ENCODE data around the gene SAMHD1. TPM values are rescaled to one million over a fixed set of nuclear protein-coding genes. Genes with fewer than 3 reads are reported as not detected.
A peak's percentile ranks its signal among the peaks of the same experiment; 100 is the strongest.

The SAMHD1 gene
- total and polyA plus RNA-seq, 2 of the 13 experiments (the other 11 are each of a cell fraction or from before 2014, with no cell fraction given): 16.9 to 43.5 TPM

DNA sequence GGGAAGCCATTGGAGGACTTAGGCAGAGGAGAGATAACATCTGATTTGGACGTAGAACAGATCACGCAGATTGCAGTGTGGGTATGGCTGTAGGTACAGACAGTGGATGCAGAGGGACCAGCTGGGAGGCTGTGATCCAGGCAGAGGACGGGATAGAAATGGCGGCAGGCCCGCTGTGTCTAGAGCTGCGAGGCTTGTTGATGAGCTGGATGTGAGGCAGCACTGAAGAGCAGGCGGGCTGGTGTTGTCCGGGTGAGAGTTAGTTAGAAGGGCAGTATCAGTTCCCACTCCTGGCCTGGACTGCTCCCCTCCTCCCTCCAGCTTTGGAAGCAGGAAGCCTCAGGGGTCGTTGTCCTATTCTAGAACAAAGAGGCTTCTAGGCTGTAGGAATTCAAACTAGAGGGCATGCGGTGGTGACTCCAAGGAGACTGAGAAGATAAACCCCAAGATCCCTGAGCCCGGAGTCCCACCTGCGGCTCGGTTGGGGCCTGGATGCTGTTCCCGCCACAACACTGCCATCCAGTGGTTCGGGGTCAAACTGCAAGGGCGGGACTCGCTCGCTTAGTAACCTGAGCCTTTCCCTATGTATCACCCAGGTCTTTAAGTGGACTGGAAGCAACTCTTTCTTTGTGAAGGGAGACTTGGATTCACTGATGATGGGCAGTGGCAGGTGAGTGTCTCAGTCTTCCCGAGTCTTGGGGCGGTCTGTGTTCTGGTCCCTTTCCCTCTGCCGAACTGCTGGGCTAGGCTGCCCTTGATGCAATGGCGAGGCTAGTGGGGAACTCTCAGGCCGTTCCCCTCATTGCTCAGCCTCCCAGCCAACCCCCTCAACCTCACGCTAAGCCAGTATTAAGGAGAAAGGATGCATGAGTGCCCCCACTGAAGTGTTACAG lies 64.4 kb downstream of the SAMHD1 start (continued):
- TF ChIP-seq, protein P1, sequence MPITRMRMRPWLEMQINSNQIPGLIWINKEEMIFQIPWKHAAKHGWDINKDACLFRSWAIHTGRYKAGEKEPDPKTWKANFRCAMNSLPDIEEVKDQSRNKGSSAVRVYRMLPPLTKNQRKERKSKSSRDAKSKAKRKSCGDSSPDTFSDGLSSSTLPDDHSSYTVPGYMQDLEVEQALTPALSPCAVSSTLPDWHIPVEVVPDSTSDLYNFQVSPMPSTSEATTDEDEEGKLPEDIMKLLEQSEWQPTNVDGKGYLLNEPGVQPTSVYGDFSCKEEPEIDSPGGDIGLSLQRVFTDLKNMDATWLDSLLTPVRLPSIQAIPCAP (CRISPR knock-in tag; IDR thresholded peaks at IDR 0.05; ENCODE audit: low read depth): no peak
- TF ChIP-seq ZEB1 (IDR thresholded peaks at IDR 0.05; ENCODE audit: insufficient replicate concordance, low read depth): no peak
- TF ChIP-seq ZNF562 (CRISPR knock-in tag; IDR thresholded peaks at IDR 0.05; ENCODE audit: borderline replicate concordance): no peak
- peak; percentile 34; the same call in 1 of the 2 replicates for TF ChIP-seq MYC (CRISPR knock-in tag; IDR thresholded peaks at IDR 0.05; ENCODE audit: borderline replicate concordance)
- no peak for TF ChIP-seq MTF1 (CRISPR knock-in tag; IDR thresholded peaks at IDR 0.05)
- TF ChIP-seq CENPX (CRISPR knock-in tag; IDR thresholded peaks at IDR 0.05): no peak
- no peak for TF ChIP-seq ZNF577 (CRISPR knock-in tag; IDR thresholded peaks at IDR 0.05; ENCODE audit: borderline replicate concordance, low read depth)
- 0 out of 2 replicates have a peak, but pooled peaks have one; percentile 4 for TF ChIP-seq ZNF629 (CRISPR knock-in tag; conservative IDR thresholded peaks at IDR 0.05)
- no peak for TF ChIP-seq TBP (CRISPR knock-in tag; IDR thresholded peaks at IDR 0.05)
- peak; percentile 83; the same call in 1 of the 2 replicates for TF ChIP-seq ZNF598 (CRISPR knock-in tag; IDR thresholded peaks at IDR 0.05; ENCODE audit: borderline replicate concordance)
- no peak for TF ChIP-seq ZNF878 (CRISPR knock-in tag; IDR thresholded peaks at IDR 0.05)
- TF ChIP-seq SRF (IDR thresholded peaks at IDR 0.05; ENCODE audit: low read depth, low read length): no peak; the same call in 1 of the 2 replicates
- TF ChIP-seq ZNF616 (CRISPR knock-in tag; IDR thresholded peaks at IDR 0.05; ENCODE audit: low read depth): peak; percentile 72; the same call in 1 of the 2 replicates
- peak; percentile 42; the same call in 1 of the 2 replicates for TF ChIP-seq ZNF777 (CRISPR knock-in tag; IDR thresholded peaks at IDR 0.05)
- TF ChIP-seq FOXA1 (IDR thresholded peaks at IDR 0.05): no peak
- TF ChIP-seq FOXA1 (CRISPR knock-in tag; IDR thresholded peaks at IDR 0.05): no peak
- TF ChIP-seq, protein P2, sequence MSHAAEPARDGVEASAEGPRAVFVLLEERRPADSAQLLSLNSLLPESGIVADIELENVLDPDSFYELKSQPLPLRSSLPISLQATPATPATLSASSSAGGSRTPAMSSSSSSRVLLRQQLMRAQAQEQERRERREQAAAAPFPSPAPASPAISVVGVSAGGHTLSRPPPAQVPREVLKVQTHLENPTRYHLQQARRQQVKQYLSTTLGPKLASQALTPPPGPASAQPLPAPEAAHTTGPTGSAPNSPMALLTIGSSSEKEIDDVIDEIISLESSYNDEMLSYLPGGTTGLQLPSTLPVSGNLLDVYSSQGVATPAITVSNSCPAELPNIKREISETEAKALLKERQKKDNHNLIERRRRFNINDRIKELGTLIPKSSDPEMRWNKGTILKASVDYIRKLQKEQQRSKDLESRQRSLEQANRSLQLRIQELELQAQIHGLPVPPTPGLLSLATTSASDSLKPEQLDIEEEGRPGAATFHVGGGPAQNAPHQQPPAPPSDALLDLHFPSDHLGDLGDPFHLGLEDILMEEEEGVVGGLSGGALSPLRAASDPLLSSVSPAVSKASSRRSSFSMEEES (CRISPR knock-in tag; IDR thresholded peaks at IDR 0.05): no peak
- no peak for TF ChIP-seq ZNF33A (CRISPR knock-in tag; IDR thresholded peaks at IDR 0.05; ENCODE audit: borderline replicate concordance)
- TF ChIP-seq, protein P3, sequence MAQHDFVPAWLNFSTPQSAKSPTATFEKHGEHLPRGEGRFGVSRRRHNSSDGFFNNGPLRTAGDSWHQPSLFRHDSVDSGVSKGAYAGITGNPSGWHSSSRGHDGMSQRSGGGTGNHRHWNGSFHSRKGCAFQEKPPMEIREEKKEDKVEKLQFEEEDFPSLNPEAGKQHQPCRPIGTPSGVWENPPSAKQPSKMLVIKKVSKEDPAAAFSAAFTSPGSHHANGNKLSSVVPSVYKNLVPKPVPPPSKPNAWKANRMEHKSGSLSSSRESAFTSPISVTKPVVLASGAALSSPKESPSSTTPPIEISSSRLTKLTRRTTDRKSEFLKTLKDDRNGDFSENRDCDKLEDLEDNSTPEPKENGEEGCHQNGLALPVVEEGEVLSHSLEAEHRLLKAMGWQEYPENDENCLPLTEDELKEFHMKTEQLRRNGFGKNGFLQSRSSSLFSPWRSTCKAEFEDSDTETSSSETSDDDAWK (CRISPR knock-in tag; IDR thresholded peaks at IDR 0.05): no peak
- TF ChIP-seq, protein P4, sequence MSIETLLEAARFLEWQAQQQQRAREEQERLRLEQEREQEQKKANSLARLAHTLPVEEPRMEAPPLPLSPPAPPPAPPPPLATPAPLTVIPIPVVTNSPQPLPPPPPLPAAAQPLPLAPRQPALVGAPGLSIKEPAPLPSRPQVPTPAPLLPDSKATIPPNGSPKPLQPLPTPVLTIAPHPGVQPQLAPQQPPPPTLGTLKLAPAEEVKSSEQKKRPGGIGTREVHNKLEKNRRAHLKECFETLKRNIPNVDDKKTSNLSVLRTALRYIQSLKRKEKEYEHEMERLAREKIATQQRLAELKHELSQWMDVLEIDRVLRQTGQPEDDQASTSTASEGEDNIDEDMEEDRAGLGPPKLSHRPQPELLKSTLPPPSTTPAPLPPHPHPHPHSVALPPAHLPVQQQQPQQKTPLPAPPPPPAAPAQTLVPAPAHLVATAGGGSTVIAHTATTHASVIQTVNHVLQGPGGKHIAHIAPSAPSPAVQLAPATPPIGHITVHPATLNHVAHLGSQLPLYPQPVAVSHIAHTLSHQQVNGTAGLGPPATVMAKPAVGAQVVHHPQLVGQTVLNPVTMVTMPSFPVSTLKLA (IDR thresholded peaks at IDR 0.05): no peak
- TF ChIP-seq, protein P5, sequence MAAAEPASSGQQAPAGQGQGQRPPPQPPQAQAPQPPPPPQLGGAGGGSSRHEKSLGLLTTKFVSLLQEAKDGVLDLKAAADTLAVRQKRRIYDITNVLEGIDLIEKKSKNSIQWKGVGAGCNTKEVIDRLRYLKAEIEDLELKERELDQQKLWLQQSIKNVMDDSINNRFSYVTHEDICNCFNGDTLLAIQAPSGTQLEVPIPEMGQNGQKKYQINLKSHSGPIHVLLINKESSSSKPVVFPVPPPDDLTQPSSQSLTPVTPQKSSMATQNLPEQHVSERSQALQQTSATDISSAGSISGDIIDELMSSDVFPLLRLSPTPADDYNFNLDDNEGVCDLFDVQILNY (CRISPR knock-in tag; conservative IDR thresholded peaks at IDR 0.05): no peak
- no peak for TF ChIP-seq ZNF713 (CRISPR knock-in tag; IDR thresholded peaks at IDR 0.05)
- 0 out of 2 replicates have a peak, but pooled peaks have one; percentile 53 for TF ChIP-seq ZBTB21 (CRISPR knock-in tag; IDR thresholded peaks at IDR 0.05)
- TF ChIP-seq ZNF510 (CRISPR knock-in tag; IDR thresholded peaks at IDR 0.05; ENCODE audit: low read depth): no peak
- no peak for TF ChIP-seq RFX5 (IDR thresholded peaks at IDR 0.05; ENCODE audit: low read depth, low read length)
